Activated naive CD8-positive, alpha-beta T cell treated with anti-CD3 and anti-CD28 coated beads, Interleukin-2, amount 50 U/mL, for 24 hours (primary cell): ENCODE data around the gene SPAG16.
"Not testable (repeated sequence)": the region's sequence is repeated elsewhere in the genome, so short reads cannot be mapped to it uniquely, and the experiment has no call there.

Experiments
- ATAC-seq: fragments of 150-1000 bp; cut with Tn5 transposase; one replicate; pipeline ENCODE4 v1.10.0; 2021
- DNase-seq: peaks from one replicate; pipeline ENCODE4 v3.0.0; 2021
- H3K27ac Mint-ChIP-seq: one replicate; pipeline ENCODE4 v1.8.0; 2021; ENCODE audit warnings: mild to moderate bottlenecking, mixed read lengths
- H3K27me3 Mint-ChIP-seq: one replicate; pipeline ENCODE4 v1.8.0; 2021; ENCODE audit warnings: mixed read lengths
- H3K36me3 Mint-ChIP-seq: one replicate; pipeline ENCODE4 v1.8.0; 2021; ENCODE audit warnings: low read depth, mixed read lengths
- H3K4me1 Mint-ChIP-seq: one replicate; pipeline ENCODE4 v1.8.0; 2021; ENCODE audit warnings: mixed read lengths
- H3K4me3 Mint-ChIP-seq: one replicate; pipeline ENCODE4 v1.8.0; 2021; ENCODE audit warnings: mild to moderate bottlenecking, moderate library complexity, mixed read lengths
- H3K9me3 Mint-ChIP-seq: one replicate; pipeline ENCODE4 v1.8.0; 2021; ENCODE audit warnings: mixed read lengths

Gene SPAG16

GRCh38 chr2:213286161-213286560 is 1.9 kb downstream of the SPAG16 start:
- no peaks in the 10 kb centered on the region for H3K9me3 Mint-ChIP-seq
- H3K36me3 Mint-ChIP-seq, result peaks cover 2% of the 10 kb centered on the region
- no peak for ATAC-seq
- H3K4me1 Mint-ChIP-seq, result peaks cover 31% of the 10 kb centered on the region
- H3K27me3 Mint-ChIP-seq, result no peaks in the 10 kb centered on the region
- no peak overlapping the region for H3K27ac Mint-ChIP-seq
- H3K4me3 Mint-ChIP-seq, result no peak overlapping the region
- DNase-seq, result no peak

DNA sequence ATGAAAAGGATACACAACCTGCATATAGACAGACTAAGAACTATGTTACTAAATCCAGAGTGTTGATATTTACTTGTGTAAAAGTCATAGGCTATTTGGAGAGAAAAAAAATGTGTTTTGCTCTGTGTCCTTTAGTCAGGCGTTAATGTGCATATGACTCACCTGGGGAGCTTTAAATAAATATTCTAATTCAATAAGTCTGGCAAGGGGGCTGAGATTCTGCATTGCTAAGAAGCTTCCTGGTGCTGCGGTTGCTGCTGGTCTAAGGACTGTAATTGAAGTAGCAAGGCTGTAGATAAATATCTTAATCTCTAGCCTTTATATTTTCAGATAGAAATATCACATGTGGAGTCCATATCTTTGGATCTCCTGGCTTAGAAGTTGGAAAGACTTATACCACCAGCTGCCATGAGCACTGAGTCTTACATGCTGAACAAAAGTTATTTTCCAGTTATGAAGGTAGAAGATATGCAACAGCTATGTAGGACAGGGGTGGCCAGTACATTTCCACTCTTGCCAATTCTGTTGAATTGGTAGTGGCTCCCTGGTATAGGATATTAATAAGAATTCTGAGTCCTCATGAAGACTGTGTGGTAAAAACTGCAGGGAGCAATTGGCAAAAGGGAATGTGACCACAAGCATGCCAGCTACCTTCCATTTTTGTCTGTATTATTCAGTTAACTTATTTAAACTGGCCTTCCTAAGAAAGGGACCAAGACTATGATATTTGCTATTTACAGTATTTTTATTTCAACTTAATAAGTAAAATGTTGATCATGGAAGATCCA is 4.8 kb downstream of the SPAG16 start:
- Mint-ChIP-seq H3K27ac (no peak overlapping the region), H3K4me1 (peaks cover 24% of the 10 kb centered on the region), H3K4me3 (no peak overlapping the region), H3K27me3 (no peaks in the 10 kb centered on the region), H3K36me3 (peaks cover 4% of the 10 kb centered on the region), H3K9me3 (no peaks in the 10 kb centered on the region)
- ATAC-seq (no peak), DNase-seq (no peak)

GRCh38 chr2:213290501-213290900 is 6.2 kb downstream of the SPAG16 start:
- H3K9me3 Mint-ChIP-seq, result no peaks in the 10 kb centered on the region
- no peak overlapping the region for H3K4me3 Mint-ChIP-seq
- DNase-seq (no peak), ATAC-seq (no peak)
- peaks cover 13% of the 10 kb centered on the region for H3K4me1 Mint-ChIP-seq
- H3K27ac Mint-ChIP-seq, result no peak overlapping the region
- H3K27me3 Mint-ChIP-seq, result no peaks in the 10 kb centered on the region
- H3K36me3 Mint-ChIP-seq, result peaks cover 2% of the 10 kb centered on the region

DNA sequence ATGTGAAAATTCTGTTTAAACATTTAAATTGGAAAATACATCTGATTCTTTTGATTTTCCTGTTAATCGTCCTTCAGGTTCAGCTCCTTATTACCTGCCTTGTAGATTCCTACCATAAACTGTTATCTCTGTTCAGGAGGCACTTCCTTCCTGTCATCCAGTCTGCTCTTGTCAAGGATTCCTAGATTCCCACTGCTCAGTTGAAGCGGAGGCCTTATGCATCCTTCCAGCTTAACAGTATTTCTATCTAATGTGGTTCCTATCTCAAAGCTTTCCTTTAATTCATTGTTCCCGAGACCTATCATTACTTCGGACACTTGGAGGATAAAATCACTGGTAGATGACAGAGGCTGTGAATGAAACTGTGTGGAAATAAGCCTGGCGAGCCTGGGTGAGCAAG is 12.0 kb downstream of the SPAG16 start:
- H3K4me3 Mint-ChIP-seq, result no peak overlapping the region
- H3K9me3 Mint-ChIP-seq, result peaks cover 1% of the 10 kb centered on the region
- no peaks in the 10 kb centered on the region for H3K27me3 Mint-ChIP-seq
- no peaks in the 10 kb centered on the region for H3K4me1 Mint-ChIP-seq
- H3K27ac Mint-ChIP-seq, result no peak overlapping the region
- ATAC-seq (no peak), DNase-seq (no peak)
- peaks cover 18% of the 10 kb centered on the region for H3K36me3 Mint-ChIP-seq

- no peak for DNase-seq
- Mint-ChIP-seq H3K27ac (no peak overlapping the region), H3K4me3 (no peak overlapping the region), H3K9me3 (peaks cover 27% of the 10 kb centered on the region), H3K36me3 (peaks cover 55% of the 10 kb centered on the region), H3K4me1 (no peaks in the 10 kb centered on the region), H3K27me3 (no peaks in the 10 kb centered on the region)
- no peak for ATAC-seq
These were observed 22.2 kb downstream of the SPAG16 start for GRCh38 chr2:213306316-213306942.

DNA sequence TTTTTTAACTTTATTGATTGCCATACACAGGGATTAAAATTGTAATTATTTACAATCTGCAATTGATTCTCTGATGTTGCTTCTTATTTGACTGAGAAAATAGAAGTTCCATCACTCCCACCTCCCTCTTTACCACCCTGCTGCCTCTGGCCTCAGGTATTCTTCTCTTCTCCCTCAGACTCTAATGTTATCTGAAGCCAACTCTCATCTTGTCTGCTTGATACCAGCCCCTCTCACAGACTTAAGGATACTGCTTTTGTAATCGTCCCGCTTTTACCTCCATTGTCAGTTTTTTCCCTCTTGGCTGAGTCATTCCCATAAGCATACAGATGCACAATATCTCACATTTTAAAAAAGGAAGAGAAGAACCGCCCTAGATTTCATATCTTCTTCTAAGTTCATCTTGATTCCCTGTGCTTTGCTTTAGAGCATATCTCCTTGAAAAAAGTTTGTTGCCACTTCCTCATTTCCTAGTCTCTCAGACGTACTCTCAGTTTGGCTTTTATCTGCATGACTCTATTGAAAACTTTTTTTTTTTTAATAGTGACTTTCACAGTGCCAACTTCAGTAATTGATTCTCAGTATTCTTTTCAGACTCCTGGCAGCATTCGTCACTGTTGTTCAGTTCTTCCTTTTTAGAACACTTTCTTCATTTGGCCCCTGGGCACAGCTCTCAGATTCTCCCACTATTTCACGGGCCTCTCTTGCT is 31.1 kb downstream of the SPAG16 start:
- DNase-seq, result no peak
- no peak for ATAC-seq
- Mint-ChIP-seq H3K4me3 (no peak overlapping the region), H3K4me1 (no peaks in the 10 kb centered on the region), H3K27me3 (no peaks in the 10 kb centered on the region), H3K9me3 (no peaks in the 10 kb centered on the region), H3K27ac (no peak overlapping the region), H3K36me3 (peaks cover 17% of the 10 kb centered on the region)

GRCh38 chr2:213316001-213316735 is 31.9 kb downstream of the SPAG16 start:
- peaks cover 22% of the 10 kb centered on the region for H3K36me3 Mint-ChIP-seq
- no peaks in the 10 kb centered on the region for H3K4me1 Mint-ChIP-seq
- no peak for ATAC-seq
- DNase-seq, result no peak
- H3K4me3 Mint-ChIP-seq, result no peak overlapping the region
- no peak overlapping the region for H3K27ac Mint-ChIP-seq
- no peaks in the 10 kb centered on the region for H3K27me3 Mint-ChIP-seq
- no peaks in the 10 kb centered on the region for H3K9me3 Mint-ChIP-seq

DNA sequence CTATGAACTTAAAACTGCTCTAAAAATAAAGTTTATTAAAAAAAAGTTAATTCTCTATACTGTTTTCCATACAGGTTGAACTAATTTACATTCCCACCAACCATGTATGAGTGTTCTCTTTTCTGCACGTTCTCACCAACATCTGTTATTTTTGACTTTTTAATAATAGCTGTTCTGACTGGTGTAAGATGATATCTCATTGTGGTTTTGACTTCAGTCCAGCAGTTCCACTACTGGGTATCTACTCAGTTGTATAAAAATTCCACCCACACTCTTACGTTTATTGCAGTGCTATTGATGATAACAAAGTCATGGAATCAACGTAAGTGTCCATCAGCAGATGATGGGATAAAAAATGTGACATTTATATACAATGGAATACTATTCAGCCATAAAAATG is 33.7 kb downstream of the SPAG16 start:
- Mint-ChIP-seq H3K4me3 (no peak overlapping the region), H3K36me3 (peaks cover 30% of the 10 kb centered on the region), H3K27ac (no peak overlapping the region), H3K27me3 (no peaks in the 10 kb centered on the region), H3K9me3 (peaks cover 5% of the 10 kb centered on the region), H3K4me1 (no peaks in the 10 kb centered on the region)
- DNase-seq (no peak), ATAC-seq (no peak)

GRCh38 chr2:213320604-213321003 is 36.3 kb downstream of the SPAG16 start:
- Mint-ChIP-seq H3K4me3 (no peak overlapping the region), H3K4me1 (no peaks in the 10 kb centered on the region), H3K27ac (no peak overlapping the region), H3K27me3 (no peaks in the 10 kb centered on the region), H3K36me3 (peaks cover 41% of the 10 kb centered on the region), H3K9me3 (peaks cover 17% of the 10 kb centered on the region)
- no peak for ATAC-seq
- DNase-seq, result no peak

DNA sequence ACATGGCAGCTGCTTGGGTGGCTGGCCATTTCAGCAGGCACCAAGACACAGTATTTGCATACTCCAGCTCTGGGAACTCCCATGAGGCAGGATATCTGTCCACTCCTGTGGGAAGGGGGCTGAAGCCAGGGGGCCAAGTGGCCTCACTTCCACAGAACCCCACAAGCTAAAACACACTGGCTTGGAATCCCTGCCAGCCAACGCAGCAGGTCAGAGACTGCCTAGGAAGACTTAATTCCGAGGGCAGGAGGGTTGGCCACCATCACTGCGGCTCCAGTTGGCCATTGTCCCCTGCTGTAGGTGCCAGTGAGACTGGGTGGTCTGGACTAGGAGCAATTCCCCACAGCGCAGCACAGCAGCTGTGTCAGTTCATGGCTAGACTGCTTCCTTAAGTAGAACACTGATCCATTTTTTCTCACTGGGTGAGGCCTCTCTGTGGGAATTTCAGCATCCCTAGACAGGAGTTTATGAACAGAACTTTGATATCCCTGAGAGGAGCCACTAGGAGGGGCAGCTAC is 52.0 kb downstream of the SPAG16 start:
- DNase-seq (no peak), ATAC-seq (no peak)
- no peaks in the 10 kb centered on the region for H3K27me3 Mint-ChIP-seq
- H3K9me3 Mint-ChIP-seq, result peaks cover 43% of the 10 kb centered on the region
- peaks cover 5% of the 10 kb centered on the region for H3K36me3 Mint-ChIP-seq
- H3K4me3 Mint-ChIP-seq, result no peak overlapping the region
- no peak overlapping the region for H3K27ac Mint-ChIP-seq
- no peaks in the 10 kb centered on the region for H3K4me1 Mint-ChIP-seq

- no peak for ATAC-seq
- H3K27me3 Mint-ChIP-seq, result no peaks in the 10 kb centered on the region
- no peaks in the 10 kb centered on the region for H3K4me1 Mint-ChIP-seq
- peaks cover 17% of the 10 kb centered on the region for H3K9me3 Mint-ChIP-seq
- no peak overlapping the region for H3K4me3 Mint-ChIP-seq
- no peak overlapping the region for H3K27ac Mint-ChIP-seq
- DNase-seq, result no peak
- H3K36me3 Mint-ChIP-seq, result peaks cover 3% of the 10 kb centered on the region
These were observed 69.2 kb downstream of the SPAG16 start for GRCh38 chr2:213353419-213353818.

DNA sequence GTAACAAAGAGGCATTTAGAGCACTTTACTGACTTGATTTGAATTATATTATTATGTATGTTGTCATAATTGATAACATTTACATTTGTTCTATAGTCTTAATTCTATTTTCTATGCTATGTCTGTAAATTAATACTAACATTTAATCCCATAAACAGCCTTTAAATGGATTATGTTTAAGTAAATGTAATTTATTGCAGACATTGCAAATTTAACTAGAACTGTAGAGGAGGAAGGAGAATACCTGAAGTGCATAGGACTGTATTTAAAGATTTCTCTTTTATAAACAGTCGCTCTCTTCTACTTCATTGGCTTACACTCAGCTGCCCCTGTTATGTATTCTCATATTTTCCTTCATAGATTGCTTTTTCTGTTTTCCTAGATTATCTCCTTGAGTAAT is 92.4 kb downstream of the SPAG16 start:
- Mint-ChIP-seq H3K4me1 (no peaks in the 10 kb centered on the region), H3K27ac (no peak overlapping the region), H3K36me3 (no peaks in the 10 kb centered on the region)

GRCh38 chr2:213407027-213407426 is 122.8 kb downstream of the SPAG16 start:
- H3K27ac Mint-ChIP-seq, H3K9me3 Mint-ChIP-seq, H3K4me3 Mint-ChIP-seq: not testable (repeated sequence)

More for the DNA sequence above, 92.4 kb downstream of the SPAG16 start:
- Mint-ChIP-seq H3K27me3 (no peaks in the 10 kb centered on the region), H3K4me3 (no peak overlapping the region), H3K9me3 (no peaks in the 10 kb centered on the region)
- ATAC-seq, result no peak
- no peak for DNase-seq

DNA sequence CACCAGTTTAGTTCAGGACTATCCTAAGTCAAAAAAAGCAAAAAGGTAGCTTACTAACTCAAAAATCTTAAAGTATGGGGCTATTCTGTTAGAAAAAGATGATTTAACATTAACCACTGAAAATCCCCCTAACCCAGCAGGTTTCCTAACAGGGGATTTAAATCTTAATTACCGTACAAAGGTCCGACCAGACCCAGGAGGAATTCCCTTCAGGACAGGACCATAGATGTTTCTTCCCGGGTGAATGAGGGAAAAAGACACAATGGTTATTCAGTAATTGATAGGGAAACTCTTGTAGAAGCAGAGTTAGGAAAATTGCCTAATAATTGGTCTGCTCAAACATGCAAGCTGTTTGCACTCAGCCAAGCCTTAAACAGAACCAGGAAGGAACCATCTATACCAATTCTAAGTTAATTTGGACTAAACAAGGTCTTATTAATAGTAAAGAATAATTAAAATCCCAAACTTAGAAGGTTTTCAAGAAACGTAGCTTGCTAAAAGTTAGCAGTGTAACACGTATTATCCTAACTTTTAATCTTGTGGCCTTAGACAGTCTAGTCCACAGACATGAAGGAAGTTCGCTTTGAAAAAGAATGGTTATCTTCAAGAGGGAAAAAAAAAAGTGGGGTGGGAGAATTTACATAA is 124.3 kb downstream of the SPAG16 start:
- DNase-seq, ATAC-seq, H3K9me3 Mint-ChIP-seq, H3K4me3 Mint-ChIP-seq, H3K27me3 Mint-ChIP-seq, H3K27ac Mint-ChIP-seq, H3K4me1 Mint-ChIP-seq, H3K36me3 Mint-ChIP-seq: not testable (repeated sequence)

More at GRCh38 chr2:213407027-213407426, 122.8 kb downstream of the SPAG16 start:
- H3K27me3 Mint-ChIP-seq, DNase-seq, ATAC-seq, H3K36me3 Mint-ChIP-seq, H3K4me1 Mint-ChIP-seq: not testable (repeated sequence)
